Loucy (cell line): ENCODE data around the gene ADI1.

Experiments
- H2AFZ ChIP-seq: fragments of 200-600 bp; sonication (generic); 2 replicates; pipeline ENCODE4 v1.6.0; 2016; ENCODE audit warnings: antibody characterized with exemption, mild to moderate bottlenecking, low read length, moderate library complexity
- H3F3A ChIP-seq: fragments of 200-600 bp; 2 replicates; pipeline ENCODE4 v1.6.0; 2016; ENCODE audit warnings: antibody characterized with exemption, low read depth, mild to moderate bottlenecking
- H3K27me3 ChIP-seq: fragments of 200-600 bp; sonication (generic); 2 replicates; pipeline ENCODE4 v1.6.1; 2014; ENCODE audit warnings: low read length, mild to moderate bottlenecking; ENCODE audit not compliant: insufficient read depth, poor library complexity, severe bottlenecking
- H3K36me3 ChIP-seq: fragments of 200-600 bp; sonication (generic); 2 replicates; pipeline ENCODE4 v1.6.1; 2016; ENCODE audit warnings: low read length; ENCODE audit not compliant: insufficient read depth
- H3K4me1 ChIP-seq: fragments of 200-600 bp; sonication (generic); 2 replicates; pipeline ENCODE4 v1.5.1; 2014; ENCODE audit warnings: low read length, mild to moderate bottlenecking; ENCODE audit not compliant: insufficient read depth, poor library complexity, severe bottlenecking
- H3K4me2 ChIP-seq: fragments of 200-600 bp; sonication (generic); 2 replicates; pipeline ENCODE4 v1.6.0; 2014; ENCODE audit warnings: antibody characterized with exemption, low read length, low read depth, mild to moderate bottlenecking; ENCODE audit not compliant: poor library complexity, severe bottlenecking
- H3K4me3 ChIP-seq: fragments of 200-600 bp; sonication (generic); 2 replicates; pipeline ENCODE4 v1.5.1; 2014; ENCODE audit warnings: low read length, mild to moderate bottlenecking, mixed read lengths; ENCODE audit not compliant: poor library complexity, severe bottlenecking
- H3K79me2 ChIP-seq: fragments of 200-600 bp; sonication (generic); 2 replicates; pipeline ENCODE4 v1.6.1; 2014; ENCODE audit warnings: low read length; ENCODE audit not compliant: insufficient read depth
- H3K9ac ChIP-seq: fragments of 200-600 bp; sonication (generic); 2 replicates; pipeline ENCODE4 v1.6.0; 2014; ENCODE audit warnings: mild to moderate bottlenecking, low read depth, low read length, moderate library complexity; ENCODE audit not compliant: poor library complexity, severe bottlenecking
- H3K9me2 ChIP-seq: fragments of 200-600 bp; sonication (generic); replicated peaks from 2 replicates; pipeline ENCODE4 v1.6.1; 2016; ENCODE audit warnings: low read depth, low read length, mixed read lengths
- H3K9me3 ChIP-seq: fragments of 200-600 bp; sonication (generic); 2 replicates; pipeline ENCODE4 v1.6.1; 2014; ENCODE audit warnings: mild to moderate bottlenecking, antibody characterized with exemption, low read length, low read depth; ENCODE audit not compliant: insufficient read depth
- H4K20me1 ChIP-seq: fragments of 200-600 bp; sonication (generic); 2 replicates; pipeline ENCODE4 v1.6.0; 2014; ENCODE audit warnings: antibody characterized with exemption, low read length, mild to moderate bottlenecking; ENCODE audit not compliant: insufficient read depth, poor library complexity, severe bottlenecking
- EZH2phosphoT487 ChIP-seq: fragments of 200-600 bp; IDR thresholded peaks from 2 replicates; pipeline ENCODE4 v1.6.1; 2018; ENCODE audit warnings: antibody characterized with exemption, mild to moderate bottlenecking, moderate library complexity, borderline replicate concordance
- TF ChIP-seq, protein P1 (sequence below): fragments of 200-600 bp; sonication (generic); conservative IDR thresholded peaks from 2 replicates; pipeline ENCODE4 v1.5.1; 2014; ENCODE audit warnings: mild to moderate bottlenecking, antibody characterized with exemption, low read length

The ADI1 gene

DNA sequence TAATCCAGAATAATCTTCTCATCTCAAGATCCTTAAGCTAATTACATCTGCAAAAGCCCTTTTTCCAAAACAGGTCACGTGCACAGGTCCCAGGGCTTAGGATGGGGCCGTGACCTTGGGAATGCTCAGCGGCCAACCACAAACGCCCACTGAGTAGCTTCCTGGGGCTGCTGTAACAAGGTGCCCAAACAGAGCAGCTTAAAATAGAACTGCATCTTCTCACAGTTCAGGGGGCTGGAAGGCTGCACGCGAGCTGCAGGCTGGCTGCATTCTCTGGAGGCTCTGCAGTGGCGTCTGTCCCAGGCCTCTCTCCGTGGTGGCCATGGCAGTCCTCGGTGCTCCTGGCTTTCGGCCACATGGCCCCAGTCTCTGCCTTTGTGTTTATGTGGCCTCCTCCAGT is 31.9 kb downstream of the ADI1 start:
- H3K4me1 ChIP-seq = no peaks in the 10 kb centered on the region
- no peaks in the 10 kb centered on the region for H4K20me1 ChIP-seq
- H3K4me3 ChIP-seq = no peak overlapping the region
- TF ChIP-seq EZH2phosphoT487 = no peak
- TF ChIP-seq, protein P1, sequence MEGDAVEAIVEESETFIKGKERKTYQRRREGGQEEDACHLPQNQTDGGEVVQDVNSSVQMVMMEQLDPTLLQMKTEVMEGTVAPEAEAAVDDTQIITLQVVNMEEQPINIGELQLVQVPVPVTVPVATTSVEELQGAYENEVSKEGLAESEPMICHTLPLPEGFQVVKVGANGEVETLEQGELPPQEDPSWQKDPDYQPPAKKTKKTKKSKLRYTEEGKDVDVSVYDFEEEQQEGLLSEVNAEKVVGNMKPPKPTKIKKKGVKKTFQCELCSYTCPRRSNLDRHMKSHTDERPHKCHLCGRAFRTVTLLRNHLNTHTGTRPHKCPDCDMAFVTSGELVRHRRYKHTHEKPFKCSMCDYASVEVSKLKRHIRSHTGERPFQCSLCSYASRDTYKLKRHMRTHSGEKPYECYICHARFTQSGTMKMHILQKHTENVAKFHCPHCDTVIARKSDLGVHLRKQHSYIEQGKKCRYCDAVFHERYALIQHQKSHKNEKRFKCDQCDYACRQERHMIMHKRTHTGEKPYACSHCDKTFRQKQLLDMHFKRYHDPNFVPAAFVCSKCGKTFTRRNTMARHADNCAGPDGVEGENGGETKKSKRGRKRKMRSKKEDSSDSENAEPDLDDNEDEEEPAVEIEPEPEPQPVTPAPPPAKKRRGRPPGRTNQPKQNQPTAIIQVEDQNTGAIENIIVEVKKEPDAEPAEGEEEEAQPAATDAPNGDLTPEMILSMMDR = no peak
- no peak overlapping the region for H2AFZ ChIP-seq
- no peaks in the 10 kb centered on the region for H3K9me2 ChIP-seq
- H3K4me2 ChIP-seq = no peak overlapping the region
- H3F3A ChIP-seq = no peaks in the 10 kb centered on the region
- no peak overlapping the region for H3K9ac ChIP-seq
- no peaks in the 10 kb centered on the region for H3K36me3 ChIP-seq
- no peaks in the 10 kb centered on the region for H3K79me2 ChIP-seq
- no peaks in the 10 kb centered on the region for H3K9me3 ChIP-seq
- no peaks in the 10 kb centered on the region for H3K27me3 ChIP-seq

DNA sequence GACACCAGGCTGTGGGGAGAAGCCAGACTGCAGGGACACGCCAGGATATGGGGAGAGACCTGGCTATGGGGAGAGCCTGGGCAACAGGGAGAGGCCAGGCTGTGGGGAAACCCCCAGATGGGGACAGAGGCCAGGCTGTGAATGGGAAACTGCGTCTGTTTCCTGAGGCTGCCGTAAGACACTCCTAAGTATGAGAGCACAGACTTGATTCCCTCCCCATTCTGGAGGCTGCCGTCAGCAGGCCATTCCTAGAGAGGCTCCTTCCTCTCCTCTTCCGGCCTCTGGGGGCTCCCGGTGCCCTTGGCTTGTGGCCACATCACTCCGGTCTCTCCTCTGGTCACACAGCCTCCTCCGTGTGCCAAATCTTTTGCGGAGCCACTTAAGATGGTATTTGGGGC is 32.3 kb downstream of the ADI1 start:
- Histone ChIP-seq H2AFZ (no peak overlapping the region), H3K79me2 (no peaks in the 10 kb centered on the region), H3K4me2 (no peak overlapping the region), H3K9ac (no peak overlapping the region), H3K27me3 (no peaks in the 10 kb centered on the region), H3K9me3 (no peaks in the 10 kb centered on the region), H3K4me3 (no peak overlapping the region), H3K9me2 (no peaks in the 10 kb centered on the region), H3K36me3 (no peaks in the 10 kb centered on the region), H4K20me1 (no peaks in the 10 kb centered on the region), H3F3A (no peaks in the 10 kb centered on the region), H3K4me1 (no peaks in the 10 kb centered on the region)
- TF ChIP-seq, protein P1 = no peak
- no peak for TF ChIP-seq EZH2phosphoT487

DNA sequence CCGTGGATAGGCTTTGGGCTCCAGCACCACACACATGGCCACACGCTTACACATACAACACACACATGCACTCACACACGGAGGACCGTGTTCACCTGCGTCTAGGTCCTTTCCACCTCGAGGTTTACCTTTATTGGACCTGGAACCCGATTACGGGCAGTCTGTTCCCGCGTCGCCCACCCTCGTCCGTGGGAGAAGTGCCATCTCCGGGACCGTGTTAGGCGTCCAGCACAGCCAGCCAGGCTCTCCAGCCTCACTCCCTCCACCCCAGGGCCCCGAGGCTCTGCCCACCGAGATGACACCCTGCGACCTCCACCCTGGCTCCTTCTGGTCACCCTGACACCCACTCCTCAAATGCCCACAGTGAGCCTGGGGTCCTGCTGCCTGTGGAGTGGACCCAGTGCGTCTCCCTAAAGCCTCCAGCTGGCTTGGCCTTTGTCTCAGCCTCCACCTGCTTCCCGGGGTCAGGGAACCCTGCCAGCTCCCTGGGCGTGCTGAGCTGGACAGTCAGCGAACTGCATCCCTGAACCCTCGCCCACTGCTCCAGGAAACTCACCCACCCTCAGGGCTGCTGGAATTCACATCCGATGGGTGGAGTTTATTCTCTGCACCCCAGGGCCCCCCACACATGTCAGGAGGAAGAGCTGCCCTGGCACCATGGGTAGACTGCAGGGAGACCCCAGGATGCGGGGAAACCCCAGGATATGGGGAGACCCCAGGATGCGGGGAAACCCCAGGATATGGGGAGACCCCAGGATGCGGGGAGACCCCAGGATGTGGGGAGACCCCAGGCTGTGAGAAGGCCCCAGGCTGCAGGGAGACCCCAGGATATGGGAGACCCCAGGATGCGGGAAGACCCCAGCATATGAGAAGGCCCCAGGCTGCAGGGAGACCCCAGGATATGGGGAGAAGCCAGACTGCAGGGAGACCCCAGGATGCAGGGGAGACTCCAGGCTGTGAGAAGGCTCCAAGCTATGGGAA is 33.0 kb downstream of the ADI1 start:
- Histone ChIP-seq H3K4me2 (no peak overlapping the region), H3K27me3 (no peaks in the 10 kb centered on the region), H3K36me3 (no peaks in the 10 kb centered on the region), H4K20me1 (no peaks in the 10 kb centered on the region), H2AFZ (no peak overlapping the region), H3K9ac (no peak overlapping the region), H3K4me3 (no peak overlapping the region), H3K4me1 (no peaks in the 10 kb centered on the region), H3K9me3 (no peaks in the 10 kb centered on the region), H3F3A (no peaks in the 10 kb centered on the region), H3K9me2 (no peaks in the 10 kb centered on the region), H3K79me2 (no peaks in the 10 kb centered on the region)
- no peak for TF ChIP-seq EZH2phosphoT487
